Neuron (in vitro differentiated cells): Measurements from ENCODE around the gene TRMO.
"Not testable (repeated sequence)": the region's sequence is repeated elsewhere in the genome, so short reads cannot be mapped to it uniquely, and the experiment has no call there.

Source experiments
- H2AFZ ChIP-seq: one replicate; pipeline ENCODE4 v1.6.1; 2013; ENCODE audit warnings: low read depth, mild to moderate bottlenecking, inconsistent platforms, low read length, moderate library complexity
- H3K27me3 ChIP-seq: one replicate; pipeline ENCODE4 v1.6.1; 2013; ENCODE audit warnings: low read length; ENCODE audit not compliant: insufficient read depth
- H3K36me3 ChIP-seq: one replicate; pipeline ENCODE4 v1.6.1; 2013; ENCODE audit warnings: low read length; ENCODE audit not compliant: insufficient read depth
- H3K4me1 ChIP-seq: one replicate; pipeline ENCODE4 v1.6.1; 2013; ENCODE audit warnings: low read length; ENCODE audit not compliant: insufficient read depth
- H3K4me3 ChIP-seq: 2 replicates; pipeline ENCODE4 v1.5.1; 2013; ENCODE audit warnings: mild to moderate bottlenecking, low read length, moderate library complexity
- H3K9me3 ChIP-seq: one replicate; pipeline ENCODE4 v1.6.1; 2013; ENCODE audit warnings: low read length

Gene TRMO

GRCh38 chr9:97956331-97956730 is 34.0 kb upstream of the TRMO start:
- no peaks in the 10 kb centered on the region for H3K9me3 ChIP-seq
- H3K36me3 ChIP-seq: no peaks in the 10 kb centered on the region
- no peaks in the 10 kb centered on the region for H3K4me1 ChIP-seq
- no peak overlapping the region for H2AFZ ChIP-seq
- no peak overlapping the region for H3K4me3 ChIP-seq
- H3K27me3 ChIP-seq: peaks cover 9% of the 10 kb centered on the region

GRCh38 chr9:97954550-97954989 is 32.3 kb upstream of the TRMO start:
- H3K9me3 ChIP-seq: peaks cover 4% of the 10 kb centered on the region
- H3K27me3 ChIP-seq: peaks cover 5% of the 10 kb centered on the region
- H2AFZ ChIP-seq: no peak overlapping the region
- no peak overlapping the region for H3K4me3 ChIP-seq
- no peaks in the 10 kb centered on the region for H3K4me1 ChIP-seq
- no peaks in the 10 kb centered on the region for H3K36me3 ChIP-seq

DNA sequence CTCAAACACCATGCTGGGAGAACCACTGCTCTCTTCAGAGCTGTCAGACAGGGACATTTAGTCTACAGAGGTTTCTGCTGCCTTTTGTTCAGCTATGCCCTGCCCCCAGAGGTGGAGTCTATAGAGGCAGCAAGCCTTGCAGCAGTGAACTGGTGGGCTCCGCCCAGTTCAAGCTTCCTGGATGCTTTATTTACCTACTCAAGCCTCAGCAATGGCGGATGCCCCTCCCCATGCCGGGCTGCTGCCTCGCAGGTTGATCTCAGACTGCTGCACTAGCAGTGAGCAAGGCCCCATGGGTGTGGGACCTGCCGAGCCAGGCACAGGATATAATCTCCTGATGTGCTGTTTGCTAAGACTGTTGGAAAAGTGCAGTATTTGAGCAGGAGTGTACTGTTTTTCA is 28.6 kb upstream of the TRMO start:
- H3K36me3 ChIP-seq, H3K9me3 ChIP-seq, H3K27me3 ChIP-seq, H3K4me1 ChIP-seq, H3K4me3 ChIP-seq, H2AFZ ChIP-seq: not testable (repeated sequence)

DNA sequence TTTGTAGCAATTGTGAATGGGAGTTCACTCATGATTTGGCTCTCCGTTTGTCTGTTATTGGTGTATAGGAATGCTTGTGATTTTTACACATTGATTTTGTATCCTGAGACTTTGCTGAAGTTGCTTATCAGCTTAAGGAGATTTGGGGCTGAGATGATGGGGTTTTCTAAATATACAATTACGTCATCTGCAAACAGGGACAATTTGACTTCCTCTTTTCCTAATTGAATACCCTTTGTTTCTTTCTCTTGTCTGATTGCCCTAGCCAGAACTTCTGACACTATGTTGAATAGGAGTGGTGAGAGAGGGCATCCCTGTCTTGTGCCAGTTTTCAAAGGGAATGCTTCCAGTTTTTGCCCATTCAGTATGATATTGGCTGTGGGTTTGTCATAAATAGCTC is 24.8 kb upstream of the TRMO start:
- H3K4me3 ChIP-seq, H2AFZ ChIP-seq, H3K36me3 ChIP-seq, H3K9me3 ChIP-seq, H3K4me1 ChIP-seq: not testable (repeated sequence)
- peaks cover 21% of the 10 kb centered on the region for H3K27me3 ChIP-seq

DNA sequence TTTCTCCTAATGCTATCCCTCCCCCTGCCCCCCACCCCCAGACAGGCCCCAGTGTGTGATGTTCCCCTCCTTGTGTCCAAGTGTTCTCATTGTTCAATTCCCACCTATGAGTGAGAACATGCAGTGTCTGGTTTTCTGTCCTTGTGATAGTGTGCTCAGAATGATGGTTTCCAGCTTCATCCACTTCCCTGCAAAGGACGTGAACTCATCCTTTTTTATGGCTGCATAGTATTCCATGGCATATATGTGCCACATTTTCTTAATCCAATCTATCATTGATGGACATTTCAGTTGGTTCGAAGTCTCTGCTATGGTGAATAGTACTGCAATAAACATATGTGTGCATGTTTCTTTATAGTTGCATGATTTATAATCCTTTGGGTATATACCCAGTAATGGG is 23.2 kb upstream of the TRMO start:
- not testable (repeated sequence) for H3K36me3 ChIP-seq, H3K4me3 ChIP-seq, H3K4me1 ChIP-seq, H2AFZ ChIP-seq, H3K9me3 ChIP-seq
- peaks cover 25% of the 10 kb centered on the region for H3K27me3 ChIP-seq

- Histone ChIP-seq H3K9me3 (no peaks in the 10 kb centered on the region), H3K27me3 (peaks cover 31% of the 10 kb centered on the region), H2AFZ (no peak overlapping the region)
Observed at GRCh38 chr9:97944612-97945011, 22.3 kb upstream of the TRMO start.

DNA sequence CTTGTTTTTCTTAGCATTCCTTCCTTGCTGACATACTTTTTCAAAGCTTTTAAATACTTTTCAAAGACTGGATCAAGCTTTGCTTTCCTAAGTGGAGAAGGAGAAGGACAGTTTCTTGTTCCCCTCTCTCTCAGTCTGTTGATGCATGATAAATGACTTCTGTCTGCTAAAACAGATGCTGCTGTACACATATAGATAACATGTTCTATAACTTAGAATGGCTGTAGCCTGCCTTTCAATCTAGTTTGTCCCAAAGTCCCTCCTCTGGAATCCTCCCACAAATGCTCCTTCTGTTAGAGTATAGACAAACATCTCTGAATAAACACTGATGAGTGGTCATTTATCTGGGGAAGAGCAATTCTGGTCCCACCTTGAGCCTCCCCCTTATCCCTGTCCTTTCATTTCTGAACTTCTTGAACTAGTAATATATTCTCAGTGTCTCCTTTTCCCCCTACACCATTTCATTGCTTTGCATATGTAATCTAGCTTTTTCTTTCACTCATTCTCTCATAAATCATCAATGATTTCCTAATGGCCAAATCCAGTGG is 21.1 kb upstream of the TRMO start:
- no peak overlapping the region for H3K4me3 ChIP-seq
- H3K36me3 ChIP-seq: no peaks in the 10 kb centered on the region
- no peaks in the 10 kb centered on the region for H3K9me3 ChIP-seq
- peaks cover 36% of the 10 kb centered on the region for H3K27me3 ChIP-seq
- no peak overlapping the region for H2AFZ ChIP-seq
- no peaks in the 10 kb centered on the region for H3K4me1 ChIP-seq

More at GRCh38 chr9:97944612-97945011, 22.3 kb upstream of the TRMO start:
- no peak overlapping the region for H3K4me3 ChIP-seq
- H3K4me1 ChIP-seq: no peaks in the 10 kb centered on the region
- no peaks in the 10 kb centered on the region for H3K36me3 ChIP-seq

DNA sequence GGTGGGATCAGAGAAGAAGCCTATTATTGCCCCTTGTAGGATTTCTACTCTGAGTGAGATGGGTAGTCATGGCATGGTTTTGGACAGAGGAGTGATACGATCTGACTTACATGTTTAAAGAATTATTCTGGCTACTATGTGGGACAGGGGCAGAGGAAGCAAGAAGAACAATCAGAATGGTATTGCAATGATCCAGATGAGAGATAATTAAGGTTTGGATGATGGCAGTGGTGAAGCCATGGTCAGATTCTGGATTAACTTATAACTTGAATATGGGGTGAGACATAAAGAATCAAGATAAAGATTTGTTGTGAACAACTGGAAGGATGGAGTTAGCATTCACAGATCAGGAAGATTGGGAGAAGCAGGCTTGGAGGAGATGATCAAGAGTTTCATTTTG is 19.0 kb upstream of the TRMO start:
- Histone ChIP-seq H3K4me1 (no peaks in the 10 kb centered on the region), H2AFZ (no peak overlapping the region), H3K9me3 (no peaks in the 10 kb centered on the region), H3K4me3 (no peak overlapping the region), H3K27me3 (peaks cover 46% of the 10 kb centered on the region), H3K36me3 (no peaks in the 10 kb centered on the region)

GRCh38 chr9:97940741-97941140 is 18.4 kb upstream of the TRMO start:
- peaks cover 51% of the 10 kb centered on the region for H3K27me3 ChIP-seq

GRCh38 chr9:97940233-97940632 is 17.9 kb upstream of the TRMO start:
- Histone ChIP-seq H3K4me1 (no peaks in the 10 kb centered on the region), H2AFZ (no peak overlapping the region), H3K27me3 (peaks cover 56% of the 10 kb centered on the region), H3K36me3 (no peaks in the 10 kb centered on the region), H3K4me3 (no peak overlapping the region), H3K9me3 (no peaks in the 10 kb centered on the region)

More at GRCh38 chr9:97940741-97941140, 18.4 kb upstream of the TRMO start:
- H3K4me1 ChIP-seq: no peaks in the 10 kb centered on the region
- no peaks in the 10 kb centered on the region for H3K9me3 ChIP-seq
- H3K36me3 ChIP-seq: no peaks in the 10 kb centered on the region
- no peak overlapping the region for H2AFZ ChIP-seq
- no peak overlapping the region for H3K4me3 ChIP-seq

GRCh38 chr9:97938081-97938644 is 15.9 kb upstream of the TRMO start, which contains the start of gene HEMGN:
TSS of gene HEMGN (minus strand) at chr9:97938172. CDS start at chr9:97938136, 36 bp downstream.
- H3K36me3 ChIP-seq: no peaks in the 10 kb centered on the region
- H3K9me3 ChIP-seq: no peaks in the 10 kb centered on the region
- H2AFZ ChIP-seq: no peak within 1 kb of the TSS
- no peak within 1 kb of the TSS for H3K4me3 ChIP-seq
- no peaks in the 10 kb centered on the region for H3K4me1 ChIP-seq
- H3K27me3 ChIP-seq: peaks cover 56% of the 10 kb centered on the region

- peaks cover 51% of the 10 kb centered on the region for H3K27me3 ChIP-seq
- no peak overlapping the region for H3K4me3 ChIP-seq
- H3K9me3 ChIP-seq: no peaks in the 10 kb centered on the region
- no peaks in the 10 kb centered on the region for H3K4me1 ChIP-seq
- H3K36me3 ChIP-seq: no peaks in the 10 kb centered on the region
- no peak overlapping the region for H2AFZ ChIP-seq
Observed at GRCh38 chr9:97936998-97937397, 14.7 kb upstream of the TRMO start.

- Histone ChIP-seq H3K4me1 (no peaks in the 10 kb centered on the region), H2AFZ (no peak overlapping the region), H3K36me3 (no peaks in the 10 kb centered on the region), H3K4me3 (no peak overlapping the region), H3K27me3 (peaks cover 62% of the 10 kb centered on the region), H3K9me3 (no peaks in the 10 kb centered on the region)
Observed at GRCh38 chr9:97935276-97935675, 13.0 kb upstream of the TRMO start.
